Trophoblast cell (in vitro differentiated cells and primary cell): Measurements from ENCODE around the gene MYPN. TPM values are rescaled to one million over a fixed set of nuclear protein-coding genes. Genes with fewer than 3 reads are reported as not detected.

Experiments used
- DNase-seq, 2 donors: peaks; one replicate each; pipeline ENCODE4 v3.0.0-alpha.2; 2016
- H2AFZ ChIP-seq: 2 replicates; pipeline ENCODE4 v1.6.1; 2013; ENCODE audit warnings: low read length, moderate library complexity, mild to moderate bottlenecking; ENCODE audit not compliant: insufficient read depth, poor library complexity
- H2AK5ac ChIP-seq: 2 replicates; pipeline ENCODE4 v1.6.1; 2013; ENCODE audit warnings: mild to moderate bottlenecking, low read length
- H2BK120ac ChIP-seq: 2 replicates; pipeline ENCODE4 v1.6.1; 2013; ENCODE audit warnings: low read length, mild to moderate bottlenecking, moderate library complexity; ENCODE audit not compliant: insufficient read depth, poor library complexity
- H2BK12ac ChIP-seq: 2 replicates; pipeline ENCODE4 v1.6.1; 2013; ENCODE audit warnings: mild to moderate bottlenecking, low read length, moderate library complexity
- H2BK5ac ChIP-seq: 2 replicates; pipeline ENCODE4 v1.6.1; 2013; ENCODE audit warnings: low read length, low read depth, moderate library complexity, mild to moderate bottlenecking; ENCODE audit not compliant: poor library complexity
- H3K14ac ChIP-seq: 2 replicates; pipeline ENCODE4 v1.6.1; 2013; ENCODE audit warnings: mild to moderate bottlenecking, low read length
- H3K18ac ChIP-seq: 2 replicates; pipeline ENCODE4 v1.6.1; 2013; ENCODE audit warnings: mild to moderate bottlenecking, low read length
- H3K23ac ChIP-seq: 2 replicates; pipeline ENCODE4 v1.6.1; 2013; ENCODE audit warnings: low read length
- H3K27ac ChIP-seq: 2 replicates; pipeline ENCODE4 v1.5.1; 2013; ENCODE audit warnings: low read depth, mild to moderate bottlenecking, inconsistent platforms, low read length, moderate library complexity
- H3K27me3 ChIP-seq: 2 replicates; pipeline ENCODE4 v1.6.1; 2013; ENCODE audit warnings: inconsistent platforms, mild to moderate bottlenecking, low read length, moderate library complexity; ENCODE audit not compliant: insufficient read depth
- H3K36me3 ChIP-seq, 2 experiments: 1 replicate in 1 of 2; 2 replicates in 1 of 2; pipeline ENCODE4 v1.6.1; 2013; ENCODE audit warnings: low read length in 2 of 2, mild to moderate bottlenecking in 2 of 2, moderate library complexity in 1 of 2; ENCODE audit not compliant: insufficient read depth in 2 of 2, control insufficient read depth in 1 of 2
- H3K4ac ChIP-seq: 2 replicates; pipeline ENCODE4 v1.6.1; 2013; ENCODE audit warnings: low read depth, mild to moderate bottlenecking, low read length, moderate library complexity
- H3K4me1 ChIP-seq, 2 experiments: 1 replicate in 1 of 2; 2 replicates in 1 of 2; pipeline ENCODE4 v1.6.1; 2013; ENCODE audit warnings: low read length in 2 of 2, mild to moderate bottlenecking in 2 of 2, moderate library complexity in 1 of 2; ENCODE audit not compliant: insufficient read depth in 2 of 2, control insufficient read depth in 1 of 2
- H3K4me2 ChIP-seq: 2 replicates; pipeline ENCODE4 v1.6.1; 2013; ENCODE audit warnings: inconsistent platforms, mild to moderate bottlenecking, low read length, moderate library complexity
- H3K4me3 ChIP-seq: 2 replicates; pipeline ENCODE4 v1.5.1; 2013; ENCODE audit warnings: mild to moderate bottlenecking, low read depth, low read length, inconsistent platforms
- H3K79me1 ChIP-seq: one replicate; pipeline ENCODE4 v1.6.1; 2013; ENCODE audit warnings: low read length
- H3K79me2 ChIP-seq: 2 replicates; pipeline ENCODE4 v1.6.1; 2013; ENCODE audit warnings: low read length, mild to moderate bottlenecking; ENCODE audit not compliant: control insufficient read depth, insufficient read depth, poor library complexity
- H3K9ac ChIP-seq: 2 replicates; pipeline ENCODE4 v1.6.1; 2013; ENCODE audit warnings: mild to moderate bottlenecking, low read length
- H3K9me3 ChIP-seq: 2 replicates; pipeline ENCODE4 v1.6.1; 2013; ENCODE audit warnings: low read depth, mild to moderate bottlenecking, control low read depth, inconsistent platforms, low read length; ENCODE audit not compliant: insufficient read depth
- H4K12ac ChIP-seq: 2 replicates; pipeline ENCODE4 v1.6.1; 2013; ENCODE audit warnings: low read depth, mild to moderate bottlenecking, low read length, moderate library complexity
- H4K8ac ChIP-seq: 2 replicates; pipeline ENCODE4 v1.6.1; 2013; ENCODE audit warnings: low read depth, mild to moderate bottlenecking, low read length, moderate library complexity
- H4K91ac ChIP-seq: one replicate; pipeline ENCODE4 v1.6.1; 2013; ENCODE audit warnings: low read depth, mild to moderate bottlenecking, low read length, moderate library complexity
- WGBS: extraction: QIAGEN DNeasy Blood & Tissue Kit; methylation state at CpG from one replicate; pipeline ENCODE4 v1.1.7; 2013; ENCODE audit warnings: missing lambda C conversion rate; ENCODE audit not compliant: insufficient read length, insufficient coverage; ENCODE audit errors: extremely low coverage; 5-methylcytosine and 5-hydroxymethylcytosine counted together
- polyA plus RNA-seq: library from polyadenylated mRNA; stranded (reverse); fragments of 200-250 nt; gene quantifications from 2 replicates; pipeline ENCODE4 v1.2.3, GENCODE V29; 2013

The MYPN gene
- 0.01 TPM in 2 replicates for polyA plus RNA-seq

DNA sequence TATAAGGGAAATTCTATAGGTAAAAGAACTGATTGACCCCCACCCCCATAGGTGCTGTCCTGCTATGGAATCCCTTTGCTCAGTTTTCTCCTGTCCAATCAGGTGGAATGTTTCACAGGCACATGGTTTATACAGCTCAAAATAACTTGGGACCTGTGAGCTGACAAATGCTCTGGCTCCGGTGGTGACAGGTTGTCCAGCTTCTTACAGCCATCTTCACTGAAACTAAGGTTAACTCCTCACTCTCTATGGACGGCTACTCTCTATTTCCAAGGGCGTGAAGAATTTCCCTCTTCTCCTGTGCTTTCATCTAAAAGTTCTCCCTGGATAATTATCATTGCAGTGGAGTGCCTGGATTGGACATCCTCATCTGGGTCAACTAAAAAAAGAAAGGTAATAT is at the start of gene MYPN:
Gene MYPN, plus strand, starts transcription at position 158 of the 400 bp plus-strand sequence. CDS start 11,951 bp downstream, outside the sequence.
- Histone ChIP-seq H3K23ac (no peak within 1 kb of the TSS), H2BK120ac (no peak within 1 kb of the TSS), H2BK5ac (no peak within 1 kb of the TSS), H3K79me1 (no peaks in the 10 kb centered on the region), H3K27me3 (no peaks in the 10 kb centered on the region), H3K4me2 (no peak within 1 kb of the TSS), H2AFZ (no peak within 1 kb of the TSS), H3K14ac (no peak within 1 kb of the TSS), H3K9ac (no peak within 1 kb of the TSS), H3K36me3 (no peaks in the 10 kb centered on the region), H2BK12ac (no peak within 1 kb of the TSS), H3K4ac (no peak within 1 kb of the TSS), H4K8ac (no peak within 1 kb of the TSS), H3K18ac (no peak within 1 kb of the TSS), H4K91ac (no peak within 1 kb of the TSS), H3K79me2 (no peaks in the 10 kb centered on the region), H2AK5ac (no peak within 1 kb of the TSS), H4K12ac (no peak within 1 kb of the TSS), H3K9me3 (no peaks in the 10 kb centered on the region), H3K27ac (no peak within 1 kb of the TSS), H3K4me1 (no peaks in the 10 kb centered on the region), H3K4me3 (no peak within 1 kb of the TSS)
- no CpG with 5 or more reads among the region's 3 CpGs for WGBS
- DNase-seq: no peak

- Histone ChIP-seq H3K9me3 (no peaks in the 10 kb centered on the region), H3K4me3 (no peak overlapping the region), H3K4ac (no peak overlapping the region), H2BK120ac (no peak overlapping the region), H3K23ac (no peak overlapping the region), H2AK5ac (no peak overlapping the region), H3K4me1 (no peaks in the 10 kb centered on the region), H3K14ac (no peak overlapping the region), H3K27me3 (no peaks in the 10 kb centered on the region), H3K79me2 (no peaks in the 10 kb centered on the region), H2BK5ac (no peak overlapping the region), H3K4me2 (no peak overlapping the region), H3K18ac (no peak overlapping the region), H3K9ac (no peak overlapping the region), H2AFZ (no peak overlapping the region), H3K27ac (no peak overlapping the region), H4K8ac (no peak overlapping the region), H4K91ac (no peak overlapping the region), H3K79me1 (no peaks in the 10 kb centered on the region), H2BK12ac (no peak overlapping the region), H3K36me3 (peaks cover 2 to 6% of the 10 kb centered on the region in 2 experiments), H4K12ac (no peak overlapping the region)
- peak in 1 of 2 donors; percentile 34 for DNase-seq
- WGBS: no CpG with 5 or more reads among the region's 4 CpGs
These were observed 42.3 kb upstream of the MYPN start for GRCh38 chr10:68067029-68067428.

GRCh38 chr10:68067508-68067907 is 41.8 kb upstream of the MYPN start:
- WGBS: 100% methylated on average over 1 of the region's 3 CpGs
- no peak overlapping the region for H4K8ac ChIP-seq
- no peak overlapping the region for H3K18ac ChIP-seq

DNA sequence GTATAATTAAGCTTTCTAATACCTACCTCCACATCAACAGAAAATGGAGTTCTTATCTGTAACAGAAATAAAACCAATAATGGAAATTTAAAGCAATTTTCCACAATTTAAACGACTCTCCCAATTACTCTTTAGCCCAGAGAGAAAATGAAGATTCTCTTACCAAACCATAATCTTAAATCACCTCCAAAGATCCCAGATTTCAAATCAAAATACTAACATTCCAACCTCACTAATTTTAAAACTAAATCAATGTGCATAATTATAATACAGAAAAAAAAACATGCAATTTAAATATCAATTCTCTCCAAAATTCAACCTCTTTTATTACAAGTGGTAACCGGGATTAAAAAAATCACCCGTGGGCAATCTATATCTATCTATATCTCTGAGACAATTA is 35.7 kb upstream of the MYPN start:
- Histone ChIP-seq H2AFZ (no peak overlapping the region), H3K4ac (no peak overlapping the region), H3K18ac (no peak overlapping the region), H3K23ac (no peak overlapping the region), H4K8ac (no peak overlapping the region), H3K27ac (no peak overlapping the region), H2AK5ac (no peak overlapping the region), H3K9ac (no peak overlapping the region), H3K4me1 (peaks cover 2 to 3% of the 10 kb centered on the region in 2 experiments), H2BK5ac (no peak overlapping the region), H3K36me3 (peaks cover 2 to 3% of the 10 kb centered on the region in 2 experiments), H4K91ac (no peak overlapping the region), H3K79me1 (peaks cover 10% of the 10 kb centered on the region), H2BK12ac (no peak overlapping the region), H3K4me3 (no peak overlapping the region), H3K27me3 (no peaks in the 10 kb centered on the region), H2BK120ac (no peak overlapping the region), H4K12ac (no peak overlapping the region), H3K4me2 (peak overlapping the region; percentile 76), H3K9me3 (no peaks in the 10 kb centered on the region), H3K14ac (no peak overlapping the region), H3K79me2 (peaks cover 6% of the 10 kb centered on the region)
- no CpG with 5 or more reads among the region's 3 CpGs for WGBS
- DNase-seq: no peak

More at GRCh38 chr10:68067508-68067907, 41.8 kb upstream of the MYPN start:
- no peaks in the 10 kb centered on the region for H3K79me2 ChIP-seq
- no peaks in the 10 kb centered on the region for H3K27me3 ChIP-seq
- H3K14ac ChIP-seq: no peak overlapping the region
- no peak overlapping the region for H3K23ac ChIP-seq
- H2BK12ac ChIP-seq: no peak overlapping the region
- no peak overlapping the region for H2BK120ac ChIP-seq
- no peaks in the 10 kb centered on the region for H3K4me1 ChIP-seq
- H3K9ac ChIP-seq: no peak overlapping the region
- H3K79me1 ChIP-seq: no peaks in the 10 kb centered on the region
- H3K9me3 ChIP-seq: no peaks in the 10 kb centered on the region
- no peak overlapping the region for H3K4ac ChIP-seq
- H4K91ac ChIP-seq: no peak overlapping the region
- no peak overlapping the region for H3K27ac ChIP-seq
- H3K4me3 ChIP-seq: no peak overlapping the region
- H3K36me3 ChIP-seq: peaks cover 2 to 6% of the 10 kb centered on the region in 2 experiments
- H4K12ac ChIP-seq: no peak overlapping the region
- H2BK5ac ChIP-seq: no peak overlapping the region
- no peak for DNase-seq
- H2AK5ac ChIP-seq: no peak overlapping the region
- no peak overlapping the region for H2AFZ ChIP-seq
- H3K4me2 ChIP-seq: no peak overlapping the region
